ENCODE measurements around the gene KCND1.
A peak's percentile ranks its signal among the peaks of the same experiment; 100 is the strongest.

The KCND1 gene

GRCh38 chrX:48974574-48974973 lies 2.9 kb upstream of the KCND1 start:
- no peak for DNase-seq (ENCODE audit: low spot score)

- DNase-seq (ENCODE audit: low spot score): no peak
Measured at GRCh38 chrX:48974033-48974432, 2.4 kb upstream of the KCND1 start.

- peak; percentile 33 for DNase-seq (ENCODE audit: low spot score)
Measured at GRCh38 chrX:48972220-48973164, 848 bp upstream of the KCND1 start.

- no peak for DNase-seq (ENCODE audit: low spot score)
Measured at GRCh38 chrX:48969471-48969870, 2.2 kb downstream of the KCND1 start.

- DNase-seq (ENCODE audit: low spot score): no peak
Measured at GRCh38 chrX:48968377-48968776, 3.3 kb downstream of the KCND1 start.

- DNase-seq (ENCODE audit: low spot score): no peak
Measured at GRCh38 chrX:48966796-48967579, 4.7 kb downstream of the KCND1 start.

GRCh38 chrX:48965959-48966358 lies 5.7 kb downstream of the KCND1 start:
- no peak for DNase-seq (ENCODE audit: low spot score)

- no peak for DNase-seq (ENCODE audit: low spot score)
Measured at GRCh38 chrX:48961585-48962091, 10.0 kb downstream of the KCND1 start.

- DNase-seq (ENCODE audit: low spot score): no peak
Measured at GRCh38 chrX:48960291-48960690, 11.4 kb downstream of the KCND1 start.

- DNase-seq (ENCODE audit: low spot score): peak; percentile 25
Measured at GRCh38 chrX:48958635-48959094, 13.0 kb downstream of the KCND1 start.

- DNase-seq (ENCODE audit: low spot score): peak; percentile 99
Measured at GRCh38 chrX:48957827-48958634, 13.6 kb downstream of the KCND1 start.

- peak; percentile 46 for DNase-seq (ENCODE audit: low spot score)
Measured at GRCh38 chrX:48957477-48957826, 14.2 kb downstream of the KCND1 start, which contains the start of gene OTUD5. TSS of gene OTUD5 (minus strand) at chrX:48957607. CDS start at chrX:48957570, 37 bp downstream.

GRCh38 chrX:48956728-48957414 lies 14.8 kb downstream of the KCND1 start:
- no peak for DNase-seq (ENCODE audit: low spot score)

- DNase-seq (ENCODE audit: low spot score): no peak
Measured at GRCh38 chrX:48948589-48948988, 23.1 kb downstream of the KCND1 start.

- DNase-seq (ENCODE audit: low spot score): peak; percentile 42
Measured at GRCh38 chrX:48945517-48946348, 25.9 kb downstream of the KCND1 start.

GRCh38 chrX:48942895-48943294 lies 28.7 kb downstream of the KCND1 start:
- no peak for DNase-seq (ENCODE audit: low spot score)

GRCh38 chrX:48940404-48940955 lies 31.2 kb downstream of the KCND1 start:
- DNase-seq (ENCODE audit: low spot score): no peak

GRCh38 chrX:48939524-48940228 lies 32.0 kb downstream of the KCND1 start:
- no peak for DNase-seq (ENCODE audit: low spot score)

GRCh38 chrX:48938721-48939425 lies 32.8 kb downstream of the KCND1 start:
- DNase-seq (ENCODE audit: low spot score): no peak
